Measurements from ENCODE around the gene FAM229A. TPM values are rescaled to one million over a fixed set of nuclear protein-coding genes. Genes with fewer than 3 reads are reported as not detected.
A peak's percentile ranks its signal among the peaks of the same experiment; 100 is the strongest.

FAM229A gene
- total RNA-seq, 3 donors from 2014 or later: 8.5 to 12.9 (median 9.2) TPM

DNA sequence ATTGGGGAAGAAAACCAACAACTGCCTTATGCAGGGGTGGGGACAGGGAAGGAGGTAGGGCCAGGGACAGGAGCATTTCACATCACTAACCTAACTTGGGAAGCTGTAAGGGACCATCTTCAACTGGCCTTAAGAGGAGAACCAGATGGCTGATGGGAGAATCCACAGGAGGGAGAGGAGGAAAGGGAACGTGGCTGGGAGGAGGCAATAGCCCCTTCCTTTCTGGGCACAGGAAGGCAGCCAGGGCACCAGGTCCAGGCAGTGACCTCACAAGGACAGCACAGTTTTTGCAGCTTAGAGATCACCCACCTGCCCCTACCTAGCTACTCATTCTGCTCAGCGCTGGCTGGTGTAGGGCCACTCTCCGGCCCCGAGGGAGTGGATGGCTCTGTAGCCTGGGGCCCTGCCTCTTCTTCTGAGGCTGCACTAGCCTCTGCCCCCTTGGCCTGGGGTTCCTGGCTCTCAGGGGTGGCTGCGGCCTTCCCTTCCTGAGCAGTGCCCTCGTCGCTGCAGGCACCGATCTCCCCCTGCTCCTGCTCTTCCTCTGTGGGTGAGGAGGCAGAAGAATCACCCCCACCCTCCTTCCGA, 27.9 kb downstream of the FAM229A start:
- TF ChIP-seq, protein P1, sequence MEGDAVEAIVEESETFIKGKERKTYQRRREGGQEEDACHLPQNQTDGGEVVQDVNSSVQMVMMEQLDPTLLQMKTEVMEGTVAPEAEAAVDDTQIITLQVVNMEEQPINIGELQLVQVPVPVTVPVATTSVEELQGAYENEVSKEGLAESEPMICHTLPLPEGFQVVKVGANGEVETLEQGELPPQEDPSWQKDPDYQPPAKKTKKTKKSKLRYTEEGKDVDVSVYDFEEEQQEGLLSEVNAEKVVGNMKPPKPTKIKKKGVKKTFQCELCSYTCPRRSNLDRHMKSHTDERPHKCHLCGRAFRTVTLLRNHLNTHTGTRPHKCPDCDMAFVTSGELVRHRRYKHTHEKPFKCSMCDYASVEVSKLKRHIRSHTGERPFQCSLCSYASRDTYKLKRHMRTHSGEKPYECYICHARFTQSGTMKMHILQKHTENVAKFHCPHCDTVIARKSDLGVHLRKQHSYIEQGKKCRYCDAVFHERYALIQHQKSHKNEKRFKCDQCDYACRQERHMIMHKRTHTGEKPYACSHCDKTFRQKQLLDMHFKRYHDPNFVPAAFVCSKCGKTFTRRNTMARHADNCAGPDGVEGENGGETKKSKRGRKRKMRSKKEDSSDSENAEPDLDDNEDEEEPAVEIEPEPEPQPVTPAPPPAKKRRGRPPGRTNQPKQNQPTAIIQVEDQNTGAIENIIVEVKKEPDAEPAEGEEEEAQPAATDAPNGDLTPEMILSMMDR (IDR thresholded peaks at IDR 0.05): no peak
- intact Hi-C loops (cut with DNase I, micrococcal nuclease): no loop called here
- ATAC-seq (peak; percentile 2), DNase-seq (peak in 1 of 3 donors; percentile 52)
- H3K9me3 ChIP-seq: no peaks in the 10 kb centered on the region
- H3K4me3 ChIP-seq: no peak overlapping the region
- peaks cover 36% of the 10 kb centered on the region for H3K4me1 ChIP-seq (ENCODE audit: low read depth)
- H3K36me3 ChIP-seq (ENCODE audit: low read depth): no peaks in the 10 kb centered on the region

DNA sequence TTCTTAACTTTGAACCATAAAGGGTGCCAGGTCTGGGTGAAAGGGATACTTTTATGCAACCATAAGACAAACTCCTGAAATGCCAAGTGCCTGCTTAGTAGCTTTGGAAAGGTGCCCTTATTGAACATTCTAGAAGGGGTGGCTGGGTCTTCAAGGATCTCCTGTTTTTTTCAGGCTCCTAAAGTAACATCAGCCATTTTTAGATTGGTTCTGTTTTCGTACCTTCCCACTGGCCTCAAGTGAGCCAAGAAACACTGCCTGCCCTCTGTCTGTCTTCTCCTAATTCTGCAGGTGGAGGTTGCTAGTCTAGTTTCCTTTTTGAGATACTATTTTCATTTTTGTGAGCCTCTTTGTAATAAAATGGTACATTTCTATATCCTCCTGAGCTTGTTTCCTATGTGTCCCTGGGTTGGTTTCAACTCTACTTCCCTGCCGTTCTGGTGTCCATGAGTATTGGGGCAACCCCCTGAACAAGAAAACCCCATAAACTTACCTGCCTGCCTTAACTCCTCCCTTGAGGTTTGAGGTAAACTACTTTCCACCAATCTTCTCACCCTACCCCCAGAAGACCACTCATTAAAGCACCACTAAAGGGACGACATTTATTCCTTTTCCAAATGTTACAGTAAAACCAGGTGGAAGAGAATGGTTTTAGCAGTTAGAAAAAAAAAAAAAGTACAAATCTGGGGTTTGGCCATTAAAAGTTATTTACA, 28.9 kb downstream of the FAM229A start:
- intact Hi-C loops (cut with DNase I, micrococcal nuclease): no loop called here
- TF ChIP-seq, protein P1 (IDR thresholded peaks at IDR 0.05): no peak
- no peaks in the 10 kb centered on the region for H3K9me3 ChIP-seq

GRCh38 chr1:32332290-32333079, 29.8 kb downstream of the FAM229A start:
- Histone ChIP-seq H3K4me1 (ENCODE audit: low read depth) (peaks cover 25% of the 10 kb centered on the region), H3K36me3 (ENCODE audit: low read depth) (no peaks in the 10 kb centered on the region), H3K9me3 (no peaks in the 10 kb centered on the region), H3K4me3 (no peak overlapping the region)
- DNase-seq: peak in 2 of 3 donors; percentile 36 to 60
- intact Hi-C loops (cut with DNase I, micrococcal nuclease): no loop called here
- ATAC-seq: no peak
- TF ChIP-seq, protein P1 (IDR thresholded peaks at IDR 0.05): no peak

More for the DNA sequence above, 28.9 kb downstream of the FAM229A start:
- no peak overlapping the region for H3K4me3 ChIP-seq
- no peak for DNase-seq
- no peaks in the 10 kb centered on the region for H3K36me3 ChIP-seq (ENCODE audit: low read depth)
- H3K4me1 ChIP-seq (ENCODE audit: low read depth): peaks cover 30% of the 10 kb centered on the region
- ATAC-seq: no peak

DNA sequence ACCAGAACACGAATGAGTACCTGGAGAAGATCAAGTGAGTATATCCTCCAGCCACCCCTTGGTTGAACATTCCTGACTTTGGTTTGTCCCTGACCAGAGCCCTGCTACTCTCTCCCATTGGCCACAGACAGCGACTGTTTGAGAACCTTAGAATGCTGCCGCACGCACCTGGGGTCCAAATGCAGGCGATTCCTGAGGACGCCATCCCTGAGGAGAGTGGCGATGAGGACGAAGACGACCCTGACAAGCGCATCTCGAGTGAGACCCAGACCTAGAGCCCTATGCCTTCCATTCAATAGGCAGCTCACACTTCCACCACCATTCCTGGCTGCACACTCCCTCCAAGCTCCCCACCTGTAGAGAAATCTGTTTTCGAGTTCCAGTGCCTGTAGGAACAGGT, 30.7 kb downstream of the FAM229A start:
- DNase-seq (peak in 1 of 3 donors; percentile 29), ATAC-seq (no peak)
- H3K9me3 ChIP-seq: no peaks in the 10 kb centered on the region
- peaks cover 23% of the 10 kb centered on the region for H3K4me1 ChIP-seq (ENCODE audit: low read depth)
- intact Hi-C loops (cut with DNase I, micrococcal nuclease): no loop called here
- TF ChIP-seq, protein P1 (IDR thresholded peaks at IDR 0.05): no peak
- no peak overlapping the region for H3K4me3 ChIP-seq
- H3K36me3 ChIP-seq (ENCODE audit: low read depth): no peaks in the 10 kb centered on the region

GRCh38 chr1:32330558-32331151, 31.6 kb downstream of the FAM229A start:
- DNase-seq: peak in 1 of 3 donors; percentile 35
- Histone ChIP-seq H3K4me1 (ENCODE audit: low read depth) (peaks cover 21% of the 10 kb centered on the region), H3K4me3 (no peak overlapping the region), H3K9me3 (no peaks in the 10 kb centered on the region), H3K36me3 (ENCODE audit: low read depth) (no peaks in the 10 kb centered on the region)
- TF ChIP-seq, protein P1 (IDR thresholded peaks at IDR 0.05): no peak
- intact Hi-C loops (cut with DNase I, micrococcal nuclease): no loop called here
- ATAC-seq: no peak

Data from mucosa of descending colon (tissue), 3 donors.